AG10803 (cell line): ENCODE data around the gene ENKUR.

Experiments
- DNase-seq: peaks from one replicate; pipeline ENCODE4 v3.0.0; 2010; ENCODE audit warnings: low read depth
- H3K4me3 ChIP-seq: 2 replicates; pipeline ENCODE4 v1.5.1; 2011; ENCODE audit warnings: mild to moderate bottlenecking, low read length, control low read depth
- CTCF ChIP-seq: conservative IDR thresholded peaks from 2 replicates; pipeline ENCODE4 v1.5.1; 2011; ENCODE audit warnings: mild to moderate bottlenecking, low read length, control low read depth, inconsistent platforms

The ENKUR gene

GRCh38 chr10:24951201-24952142 lies 64.5 kb downstream of the ENKUR start:
- H3K4me3 ChIP-seq: peak overlapping the region; percentile 70
- TF ChIP-seq CTCF: no peak
- DNase-seq: peak; percentile 53

GRCh38 chr10:24950439-24950838 lies 65.5 kb downstream of the ENKUR start:
- TF ChIP-seq CTCF: no peak
- no peak overlapping the region for H3K4me3 ChIP-seq
- DNase-seq: no peak

GRCh38 chr10:24949616-24950015 lies 66.3 kb downstream of the ENKUR start:
- no peak for DNase-seq
- no peak overlapping the region for H3K4me3 ChIP-seq
- TF ChIP-seq CTCF: no peak

GRCh38 chr10:24947304-24948097 lies 68.5 kb downstream of the ENKUR start:
- peak; percentile 68 for DNase-seq
- TF ChIP-seq CTCF: no peak
- no peak overlapping the region for H3K4me3 ChIP-seq

GRCh38 chr10:24944512-24945255 lies 71.3 kb downstream of the ENKUR start:
- DNase-seq: peak; percentile 46
- H3K4me3 ChIP-seq: no peak overlapping the region
- no peak for TF ChIP-seq CTCF

- no peak overlapping the region for H3K4me3 ChIP-seq
- no peak for DNase-seq
- TF ChIP-seq CTCF: no peak
Measured at GRCh38 chr10:24938525-24938924, 77.4 kb downstream of the ENKUR start.
